Adrenal gland (tissue), 12 donors: ENCODE results near the gene LRBA. TPM values are rescaled to one million over a fixed set of nuclear protein-coding genes. Genes with fewer than 3 reads are reported as not detected.

Experiments used
- DNase-seq, 7 donors: peaks; one replicate each; pipeline ENCODE4 v3.0.0-alpha.2; 2019 to 2020
- H3K27ac ChIP-seq, 5 donors: fragments of 200-600 bp; sonication (generic) in 4 of 5; 1 replicate in 3 of 5; 2 replicates in 2 of 5; pipeline versions ENCODE4 v1.5.1 to v1.8.0; 2016 to 2020; ENCODE audit warnings: mild to moderate bottlenecking in 1 of 5
- H3K27me3 ChIP-seq: fragments of 200-600 bp; 2 replicates; pipeline ENCODE4 v1.8.0; 2021
- H3K36me3 ChIP-seq, 2 donors: fragments of 200-600 bp; replicated peaks in 1 of 2; 1 replicate in 1 of 2; 2 replicates in 1 of 2; pipeline versions ENCODE4 v1.5.1 to v1.8.0; 2018 to 2022
- H3K4me1 ChIP-seq, 2 donors: fragments of 200-600 bp; replicated peaks in 1 of 2; 1 replicate in 1 of 2; 2 replicates in 1 of 2; pipeline versions ENCODE4 v1.5.1 to v1.8.0; 2018 to 2021
- H3K4me3 ChIP-seq, 4 donors: fragments of 200-600 bp; sonication (generic) in 3 of 4; one replicate each; pipeline ENCODE4 v1.5.1; 2016 to 2018
- H3K9me3 ChIP-seq, 3 donors: fragments of 200-600 bp; sonication (generic) in 1 of 3; replicated peaks in 1 of 3; 1 replicate in 2 of 3; 2 replicates in 1 of 3; pipeline versions ENCODE4 v1.5.1 to v1.8.0; 2016 to 2021
- CTCF ChIP-seq, 6 experiments: fragments of 450-650 bp in 4 of 6; fragments of 200-600 bp in 2 of 6; sonication (generic) in 1 of 6; IDR thresholded peaks; 1 replicate in 5 of 6; 2 replicates in 1 of 6; pipeline versions ENCODE4 v1.5.1 to v1.8.0; 2016 to 2021; ENCODE audit warnings: antibody characterized with exemption in 6 of 6, mild to moderate bottlenecking in 2 of 6, moderate library complexity in 1 of 6
- POLR2A ChIP-seq, 2 donors: fragments of 450-650 bp; IDR thresholded peaks; one replicate each; pipeline ENCODE4 v1.6.1; 2017; ENCODE audit warnings: antibody characterized with exemption in 2 of 2, mild to moderate bottlenecking in 2 of 2, moderate library complexity in 1 of 2
- WGBS, 4 donors: extraction: QIAGEN DNeasy Blood & Tissue Kit in 2 of 4; methylation state at CpG; one replicate each; pipeline versions ENCODE4 v1.1.5 to v1.1.7; 2013 to 2017; 5-methylcytosine and 5-hydroxymethylcytosine counted together
- intact Hi-C, 2 donors: fragments of 100-400 bp; cut with DNase I; formaldehyde crosslinking; loops; one replicate each; pipeline versions ENCODE4 v1.14.1 to v1.15.0; 2022 to 2023
- polyA plus RNA-seq, 3 donors: library from polyadenylated mRNA; stranded (reverse); fragments of 200-250 nt in 2 of 3; fragments of 350-450 nt in 1 of 3; fragmentation: Illumina TruSeq in 1 of 3; extraction: RNeasy Lipid Tissue Mini Kit (QIAGEN cat#74804) in 1 of 3; gene quantifications; one replicate each; pipeline ENCODE4 v1.2.3, GENCODE V29; 2013 to 2014
- total RNA-seq, 9 donors: library from RNA; depleted of rRNA in 4 of 9; stranded (reverse); fragments of >200 nt in 4 of 9; fragments of 120-200 nt in 1 of 9; fragmentation: NEBNext Ultra II Directional in 1 of 9; extraction: Animal tissue kit (Norgen Biotek cat#: 25700) in 1 of 9; gene quantifications; one replicate each; pipeline versions ENCODE4 v1.1.0 to v1.2.4, GENCODE V29; 2013 to 2023
- donor health status: healthy with polysubstance abuse.
- donor health status: Bipolar disorder and iron deficiency.
- donor health status: DM: yes; HTN: yes; CAD: no.
- donor health status: DM: no; HTN: no; CAD: no.
- donor health status: DM: no; HTN: no; CAD: no.
- donor health status: DM: yes; HTN: yes; CAD: no.

Gene LRBA
- total and polyA plus RNA-seq, 12 donors: 9.6 to 106 (median 40.6) TPM

GRCh38 chr4:150948074-150948473, 67.0 kb downstream of the LRBA start:
- Histone ChIP-seq H3K4me3 (no peak overlapping the region), H3K9me3 (peaks cover 0 to 4% (median 0%) of the 10 kb centered on the region in 3 donors), H3K36me3 (no peaks in the 10 kb centered on the region), H3K4me1 (peaks cover 0 to 23% of the 10 kb centered on the region in 2 donors), H3K27ac (no peak overlapping the region), H3K27me3 (no peaks in the 10 kb centered on the region)
- no peak for TF ChIP-seq POLR2A (IDR thresholded peaks at IDR 0.05)
- TF ChIP-seq CTCF (IDR thresholded peaks at IDR 0.05): no peak
- intact Hi-C loops: no loop called here
- no peak for DNase-seq

- no peak for DNase-seq
- Histone ChIP-seq H3K4me1 (peaks cover 0 to 10% of the 10 kb centered on the region in 2 donors), H3K9me3 (peaks cover 0 to 4% (median 0%) of the 10 kb centered on the region in 3 donors), H3K4me3 (no peak overlapping the region), H3K36me3 (no peaks in the 10 kb centered on the region), H3K27ac (no peak overlapping the region), H3K27me3 (no peaks in the 10 kb centered on the region)
- intact Hi-C loops: no loop called here
- no peak for TF ChIP-seq POLR2A (IDR thresholded peaks at IDR 0.05)
- TF ChIP-seq CTCF (IDR thresholded peaks at IDR 0.05): no peak
- 80 to 88% (median 83%) methylated on average over 6 of the region's 6 CpGs for WGBS, 4 donors
Measured at GRCh38 chr4:150944660-150945059, 70.4 kb downstream of the LRBA start.

- Histone ChIP-seq H3K36me3 (no peaks in the 10 kb centered on the region), H3K4me3 (no peak overlapping the region), H3K9me3 (peaks cover 0 to 4% (median 0%) of the 10 kb centered on the region in 3 donors), H3K27ac (no peak overlapping the region), H3K4me1 (peaks cover 0 to 10% of the 10 kb centered on the region in 2 donors), H3K27me3 (no peaks in the 10 kb centered on the region)
- 61 to 72% (median 69%) methylated on average over 2 of the region's 2 CpGs for WGBS, 4 donors
- no peak for TF ChIP-seq CTCF (IDR thresholded peaks at IDR 0.05)
- TF ChIP-seq POLR2A (IDR thresholded peaks at IDR 0.05): no peak
- no peak for DNase-seq
- intact Hi-C loops: no loop called here
Measured at GRCh38 chr4:150943818-150944217, 71.3 kb downstream of the LRBA start.

GRCh38 chr4:150943126-150943525, 72.0 kb downstream of the LRBA start:
- TF ChIP-seq CTCF (IDR thresholded peaks at IDR 0.05) (no peak), POLR2A (IDR thresholded peaks at IDR 0.05) (no peak)
- Histone ChIP-seq H3K27me3 (no peaks in the 10 kb centered on the region), H3K9me3 (peaks cover 0 to 4% (median 0%) of the 10 kb centered on the region in 3 donors), H3K4me3 (no peak overlapping the region), H3K4me1 (peaks cover 0 to 10% of the 10 kb centered on the region in 2 donors), H3K27ac (no peak overlapping the region), H3K36me3 (no peaks in the 10 kb centered on the region)
- intact Hi-C loops: no loop called here
- DNase-seq: no peak
